Measurements from ENCODE around the gene CSMD2. TPM values are rescaled to one million over a fixed set of nuclear protein-coding genes. Genes with fewer than 3 reads are reported as not detected.

CSMD2 gene
- total and polyA plus RNA-seq, 2 of the 8 experiments (the other 6 are each of a cell fraction or from before 2014, with no cell fraction given) = 7.0 to 14.7 TPM

DNA sequence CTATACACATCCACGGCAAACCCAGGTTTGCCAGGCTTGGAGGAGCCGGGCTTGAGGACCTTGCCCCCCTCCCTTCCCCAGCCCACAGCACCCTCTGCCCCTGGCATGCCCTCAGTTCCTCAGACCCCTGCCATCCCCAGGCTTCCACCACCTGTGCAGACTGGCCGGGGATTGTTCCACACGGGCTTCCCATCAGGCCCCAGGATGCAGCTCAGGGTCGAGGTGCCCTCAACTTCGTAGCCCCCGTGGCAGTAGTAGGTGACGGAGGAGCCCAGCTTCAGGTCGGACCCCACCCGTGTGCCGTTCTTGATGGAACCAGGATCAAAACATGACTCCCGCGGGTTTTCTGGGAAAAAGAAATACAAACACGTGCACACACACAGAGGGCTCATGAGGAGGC lies 528.8 kb downstream of the CSMD2 start:
- no peak overlapping the region for H2BK20ac ChIP-seq (ENCODE audit: low read length)
- DNase-seq (ENCODE audit: low read depth in 1 of 2, low spot score in 2 of 2) = no peak
- H4K5ac ChIP-seq (ENCODE audit: insufficient read length, low read depth, low read length) = no peak overlapping the region
- no peak overlapping the region for H2BK15ac ChIP-seq (ENCODE audit: low read length)
- POLR2A ChIA-PET (ENCODE audit: partially characterized antibody) = interaction anchor here (1.2 kb wide), 1 partner anchor 23 kb away, joined by 4 read pairs; no protein-coding TSS in a partner anchor
- H3K27me3 ChIP-seq (replicated peaks in 1 of 4; ENCODE audit: control insufficient read depth in 3 of 4, extremely low read depth in 1 of 4, insufficient read depth in 3 of 4, low read length in 3 of 4) = peaks cover 0 to 2% (median 0%) of the 10 kb centered on the region in 4 experiments; a peak in 1 of 7 replicates
- no peak overlapping the region; a peak in 1 of 7 replicates for H3K9ac ChIP-seq (replicated peaks in 1 of 4; ENCODE audit: extremely low read depth in 1 of 4, low read depth in 3 of 4, low read length in 3 of 4)
- peak overlapping the region; percentile 12 for H4K91ac ChIP-seq (replicated peaks; ENCODE audit: insufficient read length, low read length)
- H4K20me1 ChIP-seq (replicated peaks in 1 of 2; ENCODE audit: control insufficient read depth in 1 of 2, insufficient read depth in 2 of 2, low read length in 2 of 2) = no peaks in the 10 kb centered on the region
- H2BK5ac ChIP-seq (ENCODE audit: low read depth, low read length) = peak overlapping the region; percentile 37; the same call in 1 of the 2 replicates
- H3K18ac ChIP-seq (ENCODE audit: extremely low read depth, low read length) = peak overlapping the region; percentile 20; the same call in 1 of the 2 replicates
- no peaks in the 10 kb centered on the region for H3K9me3 ChIP-seq (ENCODE audit: insufficient read depth in 2 of 2, low read depth in 1 of 2, low read length in 1 of 2)
- no peak overlapping the region for H3K23ac ChIP-seq (ENCODE audit: insufficient read length)
- H2BK12ac ChIP-seq (ENCODE audit: low read depth, low read length) = peak overlapping the region; percentile 63; the same call in 1 of the 2 replicates
- peak overlapping the region in 1 of 4 experiments; percentile 16; a peak in 1 of 8 replicates for H3K4me3 ChIP-seq (ENCODE audit: extremely low read depth in 1 of 4, insufficient read depth in 2 of 4, low read depth in 3 of 4, low read length in 4 of 4)
- 76% methylated on average over 12 of the region's 14 CpGs; no CpG with 5 or more reads in 1 of the 2 experiments for WGBS, 2 experiments (ENCODE audit: extremely low coverage in 1 of 2, insufficient coverage in 1 of 2, insufficient read length in 1 of 2, insufficient replicate concordance in 2 of 2, low coverage in 1 of 2, low lambda C conversion rate in 2 of 2, missing lambda C conversion rate in 1 of 2)
- H3K4ac ChIP-seq (replicated peaks; ENCODE audit: insufficient read length, low read depth, low read length) = no peak overlapping the region
- peaks cover 10 to 20% (median 15%) of the 10 kb centered on the region in 4 experiments for H3K4me1 ChIP-seq (replicated peaks in 1 of 4; ENCODE audit: control insufficient read depth in 3 of 4, insufficient read depth in 4 of 4, low read length in 3 of 4)
- CTCF ChIA-PET (ENCODE audit: partially characterized antibody) = interaction anchor here (0.8 to 7.1 kb wide), 14 partner anchors 9 to 964 kb away, joined by 3 to 60 read pairs (median 4); no protein-coding TSS in a partner anchor
- no peak overlapping the region for H2BK120ac ChIP-seq (replicated peaks; ENCODE audit: low read depth, low read length)
- no peak overlapping the region for H3K27ac ChIP-seq (ENCODE audit: low read depth, low read length)
- H3K14ac ChIP-seq (ENCODE audit: insufficient read length) = no peak overlapping the region
- no peaks in the 10 kb centered on the region for H3K79me1 ChIP-seq (ENCODE audit: low read depth, low read length)
- FAIRE-seq = no peak
- no peak overlapping the region; the same call in 1 of the 2 replicates for H4K8ac ChIP-seq (ENCODE audit: extremely low read depth, insufficient read depth, low read length)
- no peak overlapping the region for H3K56ac ChIP-seq (replicated peaks; ENCODE audit: insufficient read length, low read depth, low read length)
- H3K4me2 ChIP-seq (ENCODE audit: insufficient read depth in 1 of 2, low read depth in 2 of 2, low read length in 2 of 2) = peak overlapping the region; percentile 3 to 30; a peak in 2 of 4 replicates
- no peaks in the 10 kb centered on the region for H3K23me2 ChIP-seq (ENCODE audit: low read depth, low read length)
- no peak overlapping the region for H2AK5ac ChIP-seq (ENCODE audit: low read depth, low read length)
- no peaks in the 10 kb centered on the region for H3K79me2 ChIP-seq (ENCODE audit: control insufficient read depth in 1 of 2, insufficient read depth in 2 of 2, low read length in 2 of 2)
- no peaks in the 10 kb centered on the region; a peak in 1 of 8 replicates for H3K36me3 ChIP-seq (ENCODE audit: control insufficient read depth in 2 of 4, insufficient read depth in 4 of 4, low read length in 3 of 4)
- H2AFZ ChIP-seq (ENCODE audit: low read length) = no peak overlapping the region
- no peak for TF ChIP-seq GABPA (IDR thresholded peaks at IDR 0.05; ENCODE audit: borderline replicate concordance, insufficient read depth, low read length)
- TF ChIP-seq, protein P1, sequence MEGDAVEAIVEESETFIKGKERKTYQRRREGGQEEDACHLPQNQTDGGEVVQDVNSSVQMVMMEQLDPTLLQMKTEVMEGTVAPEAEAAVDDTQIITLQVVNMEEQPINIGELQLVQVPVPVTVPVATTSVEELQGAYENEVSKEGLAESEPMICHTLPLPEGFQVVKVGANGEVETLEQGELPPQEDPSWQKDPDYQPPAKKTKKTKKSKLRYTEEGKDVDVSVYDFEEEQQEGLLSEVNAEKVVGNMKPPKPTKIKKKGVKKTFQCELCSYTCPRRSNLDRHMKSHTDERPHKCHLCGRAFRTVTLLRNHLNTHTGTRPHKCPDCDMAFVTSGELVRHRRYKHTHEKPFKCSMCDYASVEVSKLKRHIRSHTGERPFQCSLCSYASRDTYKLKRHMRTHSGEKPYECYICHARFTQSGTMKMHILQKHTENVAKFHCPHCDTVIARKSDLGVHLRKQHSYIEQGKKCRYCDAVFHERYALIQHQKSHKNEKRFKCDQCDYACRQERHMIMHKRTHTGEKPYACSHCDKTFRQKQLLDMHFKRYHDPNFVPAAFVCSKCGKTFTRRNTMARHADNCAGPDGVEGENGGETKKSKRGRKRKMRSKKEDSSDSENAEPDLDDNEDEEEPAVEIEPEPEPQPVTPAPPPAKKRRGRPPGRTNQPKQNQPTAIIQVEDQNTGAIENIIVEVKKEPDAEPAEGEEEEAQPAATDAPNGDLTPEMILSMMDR (IDR thresholded peaks at IDR 0.05; ENCODE audit: control extremely low read depth in 1 of 3, insufficient read depth in 1 of 3, low read depth in 1 of 3, low read length in 3 of 3) = no peak
- no peak for TF ChIP-seq RBBP5 (IDR thresholded peaks at IDR 0.05; ENCODE audit: borderline replicate concordance, low read depth, low read length)
- no peak for TF ChIP-seq KDM1A (IDR thresholded peaks at IDR 0.05; ENCODE audit: borderline replicate concordance, low read length)
- TF ChIP-seq, protein P2, sequence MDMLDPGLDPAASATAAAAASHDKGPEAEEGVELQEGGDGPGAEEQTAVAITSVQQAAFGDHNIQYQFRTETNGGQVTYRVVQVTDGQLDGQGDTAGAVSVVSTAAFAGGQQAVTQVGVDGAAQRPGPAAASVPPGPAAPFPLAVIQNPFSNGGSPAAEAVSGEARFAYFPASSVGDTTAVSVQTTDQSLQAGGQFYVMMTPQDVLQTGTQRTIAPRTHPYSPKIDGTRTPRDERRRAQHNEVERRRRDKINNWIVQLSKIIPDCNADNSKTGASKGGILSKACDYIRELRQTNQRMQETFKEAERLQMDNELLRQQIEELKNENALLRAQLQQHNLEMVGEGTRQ (IDR thresholded peaks at IDR 0.05; ENCODE audit: low read length) = no peak
- no peak for TF ChIP-seq SRF (IDR thresholded peaks at IDR 0.05; ENCODE audit: low read depth, low read length)
- TF ChIP-seq, protein P3, sequence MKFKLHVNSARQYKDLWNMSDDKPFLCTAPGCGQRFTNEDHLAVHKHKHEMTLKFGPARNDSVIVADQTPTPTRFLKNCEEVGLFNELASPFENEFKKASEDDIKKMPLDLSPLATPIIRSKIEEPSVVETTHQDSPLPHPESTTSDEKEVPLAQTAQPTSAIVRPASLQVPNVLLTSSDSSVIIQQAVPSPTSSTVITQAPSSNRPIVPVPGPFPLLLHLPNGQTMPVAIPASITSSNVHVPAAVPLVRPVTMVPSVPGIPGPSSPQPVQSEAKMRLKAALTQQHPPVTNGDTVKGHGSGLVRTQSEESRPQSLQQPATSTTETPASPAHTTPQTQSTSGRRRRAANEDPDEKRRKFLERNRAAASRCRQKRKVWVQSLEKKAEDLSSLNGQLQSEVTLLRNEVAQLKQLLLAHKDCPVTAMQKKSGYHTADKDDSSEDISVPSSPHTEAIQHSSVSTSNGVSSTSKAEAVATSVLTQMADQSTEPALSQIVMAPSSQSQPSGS (IDR thresholded peaks at IDR 0.05; ENCODE audit: low read length) = no peak
